ENCODE data around the gene KLHDC8B.

Gene KLHDC8B

DNA sequence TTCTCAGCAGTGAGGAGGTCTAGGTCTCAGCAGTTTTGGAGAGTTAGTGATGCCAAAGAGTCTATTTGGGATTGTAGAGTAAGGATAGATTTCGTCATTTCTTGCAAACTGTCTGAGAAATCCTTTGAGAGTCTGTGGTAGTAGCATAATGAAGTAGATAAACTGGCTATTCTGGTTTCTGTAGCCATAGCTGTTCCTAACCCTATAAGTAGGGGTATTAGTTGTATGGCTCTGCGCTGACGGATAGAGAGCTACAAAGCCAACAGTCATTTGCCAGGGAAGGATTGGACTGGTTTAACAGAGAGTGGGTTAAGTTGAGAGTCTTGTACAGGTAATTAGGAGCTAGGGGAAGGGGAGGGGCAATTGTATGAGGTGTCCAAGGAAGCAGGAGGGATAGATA, 50.6 kb downstream of the KLHDC8B start:
- no peaks in the 10 kb centered on the region for H3K9me2 ChIP-seq (ENCODE audit: low read depth, low read length)
- no peaks in the 10 kb centered on the region for H4K20me1 ChIP-seq (ENCODE audit: insufficient read depth, low read length)
- H3K4me1 ChIP-seq (ENCODE audit: insufficient read depth, low read length, severe bottlenecking), result no peaks in the 10 kb centered on the region
- 0 out of 2 replicates have a peak, but pooled peaks cover 4% of the 10 kb centered on the region for H3K27me3 ChIP-seq (ENCODE audit: insufficient read depth, low read length)
- no peak overlapping the region for H3K27ac ChIP-seq (ENCODE audit: low read depth, low read length, poor library complexity, severe bottlenecking)
- no peak overlapping the region for H3K9ac ChIP-seq (ENCODE audit: low read length)
- H2AFZ ChIP-seq (ENCODE audit: low read length), result no peak overlapping the region
- no peaks in the 10 kb centered on the region for H3F3A ChIP-seq (ENCODE audit: insufficient read depth, low read length)
- H3K79me2 ChIP-seq (ENCODE audit: insufficient read depth, low read length), result no peaks in the 10 kb centered on the region
- no peak for TF ChIP-seq EZH2 (IDR thresholded peaks at IDR 0.05; ENCODE audit: borderline replicate concordance, low read length)
- TF ChIP-seq, protein P1, sequence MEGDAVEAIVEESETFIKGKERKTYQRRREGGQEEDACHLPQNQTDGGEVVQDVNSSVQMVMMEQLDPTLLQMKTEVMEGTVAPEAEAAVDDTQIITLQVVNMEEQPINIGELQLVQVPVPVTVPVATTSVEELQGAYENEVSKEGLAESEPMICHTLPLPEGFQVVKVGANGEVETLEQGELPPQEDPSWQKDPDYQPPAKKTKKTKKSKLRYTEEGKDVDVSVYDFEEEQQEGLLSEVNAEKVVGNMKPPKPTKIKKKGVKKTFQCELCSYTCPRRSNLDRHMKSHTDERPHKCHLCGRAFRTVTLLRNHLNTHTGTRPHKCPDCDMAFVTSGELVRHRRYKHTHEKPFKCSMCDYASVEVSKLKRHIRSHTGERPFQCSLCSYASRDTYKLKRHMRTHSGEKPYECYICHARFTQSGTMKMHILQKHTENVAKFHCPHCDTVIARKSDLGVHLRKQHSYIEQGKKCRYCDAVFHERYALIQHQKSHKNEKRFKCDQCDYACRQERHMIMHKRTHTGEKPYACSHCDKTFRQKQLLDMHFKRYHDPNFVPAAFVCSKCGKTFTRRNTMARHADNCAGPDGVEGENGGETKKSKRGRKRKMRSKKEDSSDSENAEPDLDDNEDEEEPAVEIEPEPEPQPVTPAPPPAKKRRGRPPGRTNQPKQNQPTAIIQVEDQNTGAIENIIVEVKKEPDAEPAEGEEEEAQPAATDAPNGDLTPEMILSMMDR (IDR thresholded peaks at IDR 0.05; ENCODE audit: low read length), result no peak
- H3K36me3 ChIP-seq (ENCODE audit: insufficient read depth, low read length), result no peaks in the 10 kb centered on the region
- H3K4me2 ChIP-seq (ENCODE audit: low read length), result no peak overlapping the region
- H3K4me3 ChIP-seq (ENCODE audit: low read depth, low read length, poor library complexity, severe bottlenecking), result no peak overlapping the region
- no peaks in the 10 kb centered on the region for H3K9me3 ChIP-seq (ENCODE audit: low read length)
